HFFc6 (cell line): ENCODE data around the gene RRAGD. TPM values are rescaled to one million over a fixed set of nuclear protein-coding genes. Genes with fewer than 3 reads are reported as not detected.

Source experiments
- DNase-seq: peaks from one replicate; pipeline ENCODE4 v3.0.0-alpha.2; 2018
- H3K27ac Mint-ChIP-seq: 2 replicates; pipeline ENCODE4 v1.8.0; 2020; ENCODE audit warnings: mild to moderate bottlenecking, mixed read lengths
- H3K27me3 Mint-ChIP-seq: 2 replicates; pipeline ENCODE4 v1.8.0; 2021; ENCODE audit warnings: mild to moderate bottlenecking, moderate library complexity, mixed read lengths; ENCODE audit not compliant: insufficient read depth
- H3K36me3 Mint-ChIP-seq: 2 replicates; pipeline ENCODE4 v1.8.0; 2021; ENCODE audit warnings: low read depth, mixed read lengths
- H3K4me1 Mint-ChIP-seq: 2 replicates; pipeline ENCODE4 v1.8.0; 2020; ENCODE audit warnings: low read depth, mixed read lengths
- H3K4me3 Mint-ChIP-seq: 2 replicates; pipeline ENCODE4 v1.8.0; 2020; ENCODE audit warnings: mild to moderate bottlenecking, moderate library complexity, mixed read lengths
- H3K9me3 Mint-ChIP-seq: 2 replicates; pipeline ENCODE4 v1.8.0; 2020; ENCODE audit warnings: mild to moderate bottlenecking, mixed read lengths
- total RNA-seq, 6 experiments: library from RNA; stranded (reverse); fragmentation: NEBNext Ultra II Directional; extraction: Animal tissue kit (Norgen Biotek cat#: 25700); gene quantifications; 2 replicates in 1 of 6; 3 replicates in 5 of 6; pipeline ENCODE4 v1.2.3, GENCODE V29; 2021
- TF ChIP-seq, protein P1 (sequence below): fragments of 200-600 bp; sonication (generic); IDR thresholded peaks from 2 replicates; pipeline ENCODE4 v1.5.0; 2021; ENCODE audit warnings: antibody characterized with exemption, mild to moderate bottlenecking

The RRAGD gene
- total RNA-seq, 6 experiments from 2014 or later = not detected

GRCh38 chr6:89452281-89452680 lies 40.2 kb upstream of the RRAGD start:
- DNase-seq = no peak
- Mint-ChIP-seq H3K4me3 (no peak overlapping the region), H3K9me3 (no peaks in the 10 kb centered on the region), H3K27me3 (peaks cover 4% of the 10 kb centered on the region), H3K36me3 (no peaks in the 10 kb centered on the region), H3K4me1 (no peaks in the 10 kb centered on the region), H3K27ac (no peak overlapping the region)
- TF ChIP-seq, protein P1, sequence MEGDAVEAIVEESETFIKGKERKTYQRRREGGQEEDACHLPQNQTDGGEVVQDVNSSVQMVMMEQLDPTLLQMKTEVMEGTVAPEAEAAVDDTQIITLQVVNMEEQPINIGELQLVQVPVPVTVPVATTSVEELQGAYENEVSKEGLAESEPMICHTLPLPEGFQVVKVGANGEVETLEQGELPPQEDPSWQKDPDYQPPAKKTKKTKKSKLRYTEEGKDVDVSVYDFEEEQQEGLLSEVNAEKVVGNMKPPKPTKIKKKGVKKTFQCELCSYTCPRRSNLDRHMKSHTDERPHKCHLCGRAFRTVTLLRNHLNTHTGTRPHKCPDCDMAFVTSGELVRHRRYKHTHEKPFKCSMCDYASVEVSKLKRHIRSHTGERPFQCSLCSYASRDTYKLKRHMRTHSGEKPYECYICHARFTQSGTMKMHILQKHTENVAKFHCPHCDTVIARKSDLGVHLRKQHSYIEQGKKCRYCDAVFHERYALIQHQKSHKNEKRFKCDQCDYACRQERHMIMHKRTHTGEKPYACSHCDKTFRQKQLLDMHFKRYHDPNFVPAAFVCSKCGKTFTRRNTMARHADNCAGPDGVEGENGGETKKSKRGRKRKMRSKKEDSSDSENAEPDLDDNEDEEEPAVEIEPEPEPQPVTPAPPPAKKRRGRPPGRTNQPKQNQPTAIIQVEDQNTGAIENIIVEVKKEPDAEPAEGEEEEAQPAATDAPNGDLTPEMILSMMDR = no peak

- Mint-ChIP-seq H3K36me3 (no peaks in the 10 kb centered on the region), H3K4me1 (no peaks in the 10 kb centered on the region), H3K27ac (no peak overlapping the region), H3K9me3 (no peaks in the 10 kb centered on the region), H3K27me3 (no peaks in the 10 kb centered on the region; the same call in 1 of the 2 replicates), H3K4me3 (no peak overlapping the region)
- TF ChIP-seq, protein P1 = no peak
- DNase-seq = no peak
These were observed 37.1 kb upstream of the RRAGD start for GRCh38 chr6:89449193-89449592.

GRCh38 chr6:89443658-89444057 lies 31.6 kb upstream of the RRAGD start:
- Mint-ChIP-seq H3K9me3 (no peaks in the 10 kb centered on the region), H3K4me3 (no peak overlapping the region), H3K4me1 (no peaks in the 10 kb centered on the region), H3K27ac (no peak overlapping the region), H3K36me3 (no peaks in the 10 kb centered on the region), H3K27me3 (no peaks in the 10 kb centered on the region)
- DNase-seq = no peak
- TF ChIP-seq, protein P1 = no peak

DNA sequence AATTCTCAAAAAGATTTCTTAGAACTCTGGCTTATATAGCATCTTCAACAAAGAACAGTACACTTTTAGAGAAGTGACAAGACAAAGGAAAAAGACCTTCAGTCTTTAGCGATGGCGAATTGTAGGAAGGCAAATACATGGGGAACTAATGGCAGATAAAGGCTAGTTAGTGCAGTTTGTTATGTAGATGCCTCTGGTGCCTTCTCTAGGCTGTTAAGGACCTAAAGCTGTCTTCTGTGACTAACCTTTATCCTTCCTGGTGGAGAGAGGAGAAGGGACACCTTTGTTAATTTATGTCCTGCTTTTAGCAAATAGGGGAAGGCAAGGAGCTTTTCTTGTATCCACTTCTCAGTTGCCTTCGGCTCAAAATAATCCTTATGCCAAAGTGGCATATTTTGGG lies 28.1 kb upstream of the RRAGD start:
- Mint-ChIP-seq H3K36me3 (no peaks in the 10 kb centered on the region), H3K27me3 (no peaks in the 10 kb centered on the region; the same call in 1 of the 2 replicates), H3K4me1 (no peaks in the 10 kb centered on the region), H3K4me3 (no peak overlapping the region), H3K27ac (no peak overlapping the region), H3K9me3 (no peaks in the 10 kb centered on the region)
- DNase-seq = no peak
- TF ChIP-seq, protein P1 = no peak

GRCh38 chr6:89439014-89439413 lies 26.9 kb upstream of the RRAGD start:
- no peaks in the 10 kb centered on the region for H3K9me3 Mint-ChIP-seq
- no peak overlapping the region for H3K27ac Mint-ChIP-seq
- H3K4me3 Mint-ChIP-seq = no peak overlapping the region
- no peaks in the 10 kb centered on the region for H3K4me1 Mint-ChIP-seq
- TF ChIP-seq, protein P1 = no peak
- no peaks in the 10 kb centered on the region for H3K36me3 Mint-ChIP-seq
- H3K27me3 Mint-ChIP-seq = peaks cover 10% of the 10 kb centered on the region
- DNase-seq = no peak

- DNase-seq = no peak
- peaks cover 14% of the 10 kb centered on the region for H3K27me3 Mint-ChIP-seq
- H3K36me3 Mint-ChIP-seq = no peaks in the 10 kb centered on the region
- H3K4me1 Mint-ChIP-seq = no peaks in the 10 kb centered on the region
- no peak overlapping the region for H3K27ac Mint-ChIP-seq
- no peak overlapping the region for H3K4me3 Mint-ChIP-seq
- no peaks in the 10 kb centered on the region for H3K9me3 Mint-ChIP-seq
- TF ChIP-seq, protein P1 = no peak
These were observed 26.2 kb upstream of the RRAGD start for GRCh38 chr6:89438248-89438647.
